Left ventricle myocardium inferior (tissue), 1 donor: ENCODE data around the gene KMO. TPM values are rescaled to one million over a fixed set of nuclear protein-coding genes. Genes with fewer than 3 reads are reported as not detected.
A peak's percentile ranks its signal among the peaks of the same experiment; 100 is the strongest.

Experiments
- DNase-seq: peaks from one replicate; pipeline ENCODE4 v3.0.0-alpha.2; 2020
- H3K27ac ChIP-seq: fragments of 200-600 bp; replicated peaks from 2 replicates; pipeline ENCODE4 v1.8.0; 2021
- H3K27me3 ChIP-seq: fragments of 200-600 bp; 2 replicates; pipeline ENCODE4 v1.8.0; 2021; ENCODE audit warnings: low read depth
- H3K36me3 ChIP-seq: fragments of 200-600 bp; 2 replicates; pipeline ENCODE4 v1.8.0; 2021
- H3K4me1 ChIP-seq: fragments of 200-600 bp; 2 replicates; pipeline ENCODE4 v1.8.0; 2021
- H3K4me3 ChIP-seq: fragments of 200-600 bp; 2 replicates; pipeline ENCODE4 v1.8.0; 2021; ENCODE audit warnings: mild to moderate bottlenecking, moderate library complexity
- H3K9me3 ChIP-seq: fragments of 200-600 bp; replicated peaks from 2 replicates; pipeline ENCODE4 v1.8.0; 2021
- CTCF ChIP-seq: fragments of 200-600 bp; IDR thresholded peaks from 2 replicates; pipeline ENCODE4 v1.8.0; 2021; ENCODE audit warnings: antibody characterized with exemption, mild to moderate bottlenecking, borderline replicate concordance
- intact Hi-C: fragments of 100-400 bp; cut with micrococcal nuclease; formaldehyde crosslinking; loops from one replicate; pipeline ENCODE4 v1.11.0; 2022
- total RNA-seq: library from RNA; stranded (reverse); fragmentation: NEBNext Ultra II Directional; extraction: Animal tissue kit (Norgen Biotek cat#: 25700); gene quantifications from one replicate; pipeline ENCODE4 v1.2.1, GENCODE V29; 2021
- donor health status: DM: no; HTN: yes; CAD: no; lungs with severe emphysema.

Gene KMO
- total RNA-seq, 1 donor from 2014 or later: not detected

GRCh38 chr1:241638099-241638682 lies 106.0 kb downstream of the KMO start:
- no peak for TF ChIP-seq CTCF
- H3K27me3 ChIP-seq: no peaks in the 10 kb centered on the region
- no peak for DNase-seq
- H3K9me3 ChIP-seq: peaks cover 18% of the 10 kb centered on the region
- H3K27ac ChIP-seq: no peak overlapping the region
- peaks cover 26% of the 10 kb centered on the region for H3K4me1 ChIP-seq
- intact Hi-C loops: no loop called here
- H3K36me3 ChIP-seq: peaks cover 6% of the 10 kb centered on the region
- H3K4me3 ChIP-seq: no peak overlapping the region

- Histone ChIP-seq H3K4me1 (peaks cover 26% of the 10 kb centered on the region), H3K4me3 (peak overlapping the region; percentile 75), H3K27me3 (no peaks in the 10 kb centered on the region), H3K9me3 (peaks cover 21% of the 10 kb centered on the region), H3K36me3 (peaks cover 6% of the 10 kb centered on the region), H3K27ac (peak overlapping the region; percentile 77)
- no peak for TF ChIP-seq CTCF
- no peak for DNase-seq
- intact Hi-C loops: no loop called here
These were observed 106.9 kb downstream of the KMO start for GRCh38 chr1:241638909-241639622.

DNA sequence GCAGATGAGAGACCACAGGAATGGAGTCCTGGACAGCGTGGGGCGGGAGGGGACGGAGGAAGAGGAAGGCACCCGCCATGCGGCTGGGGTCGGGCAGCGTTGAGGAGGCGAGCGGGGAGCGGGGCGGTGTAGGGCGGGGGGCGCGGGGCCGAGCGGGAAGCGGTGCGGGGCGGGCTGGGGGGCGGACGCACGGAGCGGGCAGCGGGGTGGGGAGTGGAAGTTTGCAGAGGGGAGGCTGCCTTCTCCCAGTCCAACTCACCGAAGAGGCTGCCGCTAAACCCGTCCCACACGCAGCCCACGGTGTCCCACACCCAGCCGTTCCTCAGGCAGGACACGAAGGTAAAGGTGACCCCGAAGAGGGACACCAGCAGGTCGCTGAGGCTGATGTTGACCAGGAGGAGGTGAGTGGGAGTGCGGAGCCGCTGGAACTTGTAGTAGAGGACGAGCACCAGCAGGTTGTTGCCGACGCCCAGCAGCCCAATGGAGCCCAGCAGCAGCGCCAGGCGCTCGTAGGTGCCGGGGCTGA lies 107.5 kb downstream of the KMO start:
- Histone ChIP-seq H3K27ac (peak overlapping the region; percentile 77), H3K9me3 (peaks cover 21% of the 10 kb centered on the region), H3K36me3 (peaks cover 5% of the 10 kb centered on the region), H3K4me3 (peak overlapping the region; percentile 75), H3K27me3 (no peaks in the 10 kb centered on the region), H3K4me1 (peaks cover 26% of the 10 kb centered on the region)
- DNase-seq: peak; percentile 25
- intact Hi-C loops: no loop called here
- TF ChIP-seq CTCF: no peak

- no peak for TF ChIP-seq CTCF
- intact Hi-C loops: no loop called here
- H3K4me1 ChIP-seq: peaks cover 26% of the 10 kb centered on the region
- DNase-seq: peak; percentile 95
- H3K9me3 ChIP-seq: peaks cover 21% of the 10 kb centered on the region
- H3K36me3 ChIP-seq: no peaks in the 10 kb centered on the region
- H3K27ac ChIP-seq: peak within 1 kb of the TSS; percentile 77
- H3K4me3 ChIP-seq: peak within 1 kb of the TSS; percentile 75
- H3K27me3 ChIP-seq: no peaks in the 10 kb centered on the region
These were observed 108.1 kb downstream of the KMO start, which contains the start of the genes CHML and OPN3 for GRCh38 chr1:241640149-241640866. Gene CHML, minus strand, starts transcription at chr1:241640369. Its CDS starts 4,603 bp downstream, at chr1:241635766. Gene OPN3, minus strand, starts transcription at chr1:241640369. Its CDS starts 115 bp downstream, at chr1:241640254.

DNA sequence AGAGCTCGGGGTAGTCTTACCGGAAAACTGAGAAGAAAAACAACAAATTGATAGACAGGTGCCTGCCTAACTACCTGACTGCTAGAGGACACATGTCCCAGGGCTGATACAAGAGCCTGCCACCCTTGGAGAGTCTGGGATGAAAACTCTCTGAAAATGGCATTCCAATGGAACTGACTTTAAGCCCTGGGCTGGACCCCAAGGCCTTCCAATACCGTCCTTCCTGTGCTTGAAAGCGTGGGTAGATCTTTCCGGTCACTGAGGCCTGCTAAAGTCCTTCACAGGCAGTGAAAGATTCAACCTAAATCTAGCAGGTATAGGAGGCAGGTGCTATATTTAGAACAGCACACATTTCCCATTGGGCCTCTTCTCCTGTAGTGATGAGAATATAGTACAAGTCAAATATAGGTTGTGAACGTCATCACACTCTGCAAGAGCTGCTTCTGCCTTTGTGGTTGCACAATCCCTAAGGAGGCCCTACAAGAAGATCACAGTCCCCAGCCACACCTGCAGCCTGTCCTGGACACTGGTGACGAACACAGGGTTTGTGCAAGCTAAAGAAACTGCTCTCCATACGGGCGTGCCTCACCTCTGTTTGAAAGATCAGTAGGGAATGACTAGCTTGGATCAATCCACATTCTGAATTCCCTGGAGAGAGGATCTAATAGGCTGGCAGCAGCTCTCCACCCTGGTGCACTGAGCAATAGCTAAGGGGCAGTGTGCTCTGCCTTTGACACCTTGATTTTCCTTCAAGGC lies 108.9 kb downstream of the KMO start:
- Histone ChIP-seq H3K9me3 (peaks cover 21% of the 10 kb centered on the region), H3K4me3 (peak overlapping the region; percentile 75), H3K27ac (peak overlapping the region; percentile 77), H3K4me1 (peaks cover 26% of the 10 kb centered on the region), H3K36me3 (no peaks in the 10 kb centered on the region), H3K27me3 (no peaks in the 10 kb centered on the region)
- intact Hi-C loops: no loop called here
- DNase-seq: no peak
- no peak for TF ChIP-seq CTCF
